K562 (cell line): ENCODE measurements around the gene KHDC1. TPM values are rescaled to one million over a fixed set of nuclear protein-coding genes. Genes with fewer than 3 reads are reported as not detected.

Experiments
- ATAC-seq: fragments of 200-7000 bp; cut with Tn5 transposase; 3 replicates; pipeline ENCODE4 v1.9.1; 2020; ENCODE audit warnings: moderate library complexity
- BruUV-seq: library from RNA; stranded (reverse); fragments of 400-500 nt; replicated peaks from 2 replicates; lab custom pipeline; 2021; lab: Mats Ljungman, UMichigan
- CTCF ChIA-PET: fragments of 300-600 bp; formaldehyde crosslinking; extraction: SDS; loops from one replicate; lab custom pipeline; 2021; ENCODE audit warnings: low intra/inter-chr PET ratio; lab: Yijun Ruan, JAX
- POLR2A ChIA-PET: fragments of 300-600, 350-650 bp; sonication (Branson Sonifier 250); formaldehyde crosslinking; extraction: SDS; loops from one replicate; lab custom pipeline; 2021; ENCODE audit warnings: antibody characterized with exemption, inconsistent platforms; lab: Yijun Ruan, JAX
- DNase-seq, 4 experiments: peaks; one replicate each; pipeline versions ENCODE4 v3.0.0 to v3.0.0-alpha.2; 2011 to 2018; ENCODE audit warnings: low spot score in 3 of 4, mixed read lengths in 3 of 4; ENCODE audit errors: extremely low read depth in 1 of 4
- FAIRE-seq: peaks from 2 replicates; lab custom pipeline; 2011; peaks lifted over from hg19 to GRCh38; lab: Jason Lieb, UNC
- H2AFZ ChIP-seq: 2 replicates; pipeline ENCODE4 v1.6.0; 2011; ENCODE audit warnings: low read depth, low read length, control low read depth, inconsistent platforms
- H3K27ac ChIP-seq: fragments of 200-600 bp; 3 replicates; pipeline ENCODE4 v1.8.0; 2011; ENCODE audit warnings: low read depth, mild to moderate bottlenecking, control low read depth, inconsistent platforms, low read length, moderate library complexity, mixed read lengths; ENCODE audit errors: extremely low read depth
- H3K27me3 ChIP-seq, 2 experiments: fragments of 300-600 bp in 1 of 2; 2 replicates in 1 of 2; 3 replicates in 1 of 2; pipeline versions ENCODE4 v1.6.0 to v1.8.0; 2011; ENCODE audit warnings: inconsistent platforms in 2 of 2, low read length in 2 of 2, mild to moderate bottlenecking in 1 of 2, mixed read lengths in 1 of 2, moderate library complexity in 1 of 2; ENCODE audit not compliant: control insufficient read depth in 2 of 2, insufficient read depth in 2 of 2
- H3K36me3 ChIP-seq: fragments of 300-600 bp; 3 replicates; pipeline ENCODE4 v1.8.0; 2011; ENCODE audit warnings: mild to moderate bottlenecking, low read length, inconsistent platforms; ENCODE audit not compliant: control insufficient read depth, insufficient read depth
- H3K4me1 ChIP-seq, 2 experiments: fragments of 200-600 bp in 1 of 2; replicated peaks in 1 of 2; 2 replicates in 1 of 2; 3 replicates in 1 of 2; pipeline versions ENCODE4 v1.5.1 to v1.8.0; 2011; ENCODE audit warnings: inconsistent platforms in 2 of 2, low read length in 2 of 2, mild to moderate bottlenecking in 1 of 2, mixed read lengths in 1 of 2, moderate library complexity in 1 of 2; ENCODE audit not compliant: control insufficient read depth in 2 of 2, insufficient read depth in 2 of 2
- H3K4me2 ChIP-seq: 2 replicates; pipeline ENCODE4 v1.6.1; 2011; ENCODE audit warnings: low read length, control low read depth, inconsistent platforms, mixed read lengths; ENCODE audit not compliant: insufficient read depth
- H3K4me3 ChIP-seq: fragments of 200-600 bp; sonication (generic), shearing (Covaris generic); 2 replicates; pipeline ENCODE4 v1.5.1; 2016; ENCODE audit warnings: control low read depth, inconsistent platforms
- H3K79me2 ChIP-seq: fragments of 200-600 bp; 3 replicates; pipeline ENCODE4 v1.8.0; 2011; ENCODE audit warnings: low read length, inconsistent platforms; ENCODE audit not compliant: control insufficient read depth, insufficient read depth
- H3K9ac ChIP-seq, 2 experiments: 2 replicates each; pipeline versions ENCODE4 v1.6.0 to v1.6.1; 2011; ENCODE audit warnings: low read depth in 2 of 2, low read length in 2 of 2, control low read depth in 1 of 2, inconsistent platforms in 1 of 2, mild to moderate bottlenecking in 1 of 2, mixed read lengths in 1 of 2; ENCODE audit not compliant: insufficient read depth in 1 of 2
- H3K9me1 ChIP-seq: one replicate; pipeline ENCODE4 v1.6.0; 2011; ENCODE audit warnings: inconsistent platforms, mild to moderate bottlenecking, low read length, moderate library complexity; ENCODE audit not compliant: control insufficient read depth, insufficient read depth
- H3K9me3 ChIP-seq: replicated peaks from 2 replicates; pipeline ENCODE4 v1.5.1; 2011; ENCODE audit warnings: low read depth, low read length, inconsistent platforms; ENCODE audit not compliant: control insufficient read depth, insufficient read depth
- H4K20me1 ChIP-seq: replicated peaks from 2 replicates; pipeline ENCODE4 v1.6.1; 2011; ENCODE audit warnings: low read length, inconsistent platforms, mixed read lengths; ENCODE audit not compliant: control insufficient read depth, insufficient read depth
- BRD9 ChIP-seq: fragments of 450-650 bp; IDR thresholded peaks from 2 replicates; pipeline ENCODE4 v1.6.1; 2018; ENCODE audit warnings: low read depth; ENCODE audit not compliant: partially characterized antibody
- CAMTA2 ChIP-seq: fragments of 250-450 bp; sonication (Bioruptor Pico); conservative IDR thresholded peaks from 2 replicates; pipeline ENCODE4 v1.5.1; 2022
- DPF2 ChIP-seq: fragments of 450-650 bp; IDR thresholded peaks from 2 replicates; pipeline ENCODE4 v1.6.1; 2016
- E2F4 ChIP-seq: sonication (generic); formaldehyde crosslinking; IDR thresholded peaks from 2 replicates; pipeline ENCODE4 v1.8.0; 2022; ENCODE audit warnings: mild to moderate bottlenecking, low read depth, missing genetic modification reagents
- PCBP1 ChIP-seq: fragments of 200-400 bp; formaldehyde crosslinking; IDR thresholded peaks from 2 replicates; pipeline ENCODE4 v1.6.1; 2018; ENCODE audit warnings: mild to moderate bottlenecking, low read depth, low read length; ENCODE audit not compliant: poor library complexity, severe bottlenecking
- RBM14 ChIP-seq: fragments of 200-400 bp; formaldehyde crosslinking; IDR thresholded peaks from 2 replicates; pipeline ENCODE4 v1.6.1; 2018; ENCODE audit warnings: low read depth, mild to moderate bottlenecking, low read length, moderate library complexity, borderline replicate concordance; ENCODE audit not compliant: insufficient read depth
- SLC30A9 ChIP-seq: fragments of 250-450 bp; sonication (Bioruptor Pico); IDR thresholded peaks from 2 replicates; pipeline ENCODE4 v1.8.0; 2022; ENCODE audit warnings: mild to moderate bottlenecking, moderate library complexity
- TRIM28 ChIP-seq: fragments of 450-650 bp; IDR thresholded peaks from 2 replicates; pipeline ENCODE4 v1.6.1; 2017
- ZNF184 ChIP-seq: sonication (generic); formaldehyde crosslinking; IDR thresholded peaks from 2 replicates; pipeline ENCODE4 v1.5.0; 2020; ENCODE audit warnings: missing genetic modification reagents
- ZNF583 ChIP-seq: fragments of 250-450 bp; sonication (Bioruptor Pico); IDR thresholded peaks from 2 replicates; pipeline ENCODE4 v1.4.0; 2020
- WGBS: fragments of 100-300 bp; shearing (Covaris generic); methylation state at CpG from one replicate; pipeline ENCODE4 v1.1.6; 2016; ENCODE audit warnings: low coverage, mixed read lengths; ENCODE audit not compliant: insufficient coverage; ENCODE audit errors: missing lambda C conversion rate; 5-methylcytosine and 5-hydroxymethylcytosine counted together
- in situ Hi-C: fragments of 300-500 bp; cut with MboI; formaldehyde crosslinking; loops from 4 replicates; pipeline ENCODE4 v1.15.0; 2018; ENCODE audit warnings: inconsistent platforms, mixed read lengths
- intact Hi-C: fragments of 100-400 bp; cut with micrococcal nuclease; formaldehyde crosslinking; loops from 2 replicates; pipeline ENCODE4 v1.14.2; 2022
- polyA plus RNA-seq, 8 experiments: library from polyadenylated mRNA; depleted of rRNA in 4 of 8; stranded (reverse) in 5 of 8; unstranded in 3 of 8; fragments of >200 nt; fragmentation: Nextera tagmentation in 2 of 8; fragmentation: Illumina TruSeq in 1 of 8; extraction: Ambion mirVana in 2 of 8; extraction: Trizol in 1 of 8; gene quantifications; 2 replicates each; pipeline versions ENCODE4 v1.2.1 to v1.2.3, GENCODE V29; 2011 to 2014; ENCODE audit warnings: inconsistent platforms in 1 of 8, missing spikeins in 1 of 8
- total RNA-seq, 7 experiments: library from RNA; depleted of rRNA in 6 of 7; stranded (reverse); fragments of >200 nt in 6 of 7; fragmentation: Illumina TruSeq in 2 of 7; extraction: Trizol in 2 of 7; gene quantifications; 2 replicates each; pipeline versions ENCODE4 v1.2.1 to v1.2.3, GENCODE V29; 2011 to 2021; ENCODE audit warnings: low replicate concordance in 1 of 7
- TF ChIP-seq, protein P1 (sequence below): fragments of 250-450 bp; sonication (Bioruptor Pico); IDR thresholded peaks from 2 replicates; pipeline ENCODE4 v1.8.0; 2021; ENCODE audit warnings: moderate library complexity, mild to moderate bottlenecking, inconsistent platforms
- TF ChIP-seq, protein P2 (sequence below): fragments of 250-450 bp; sonication (Bioruptor Pico); IDR thresholded peaks from 2 replicates; pipeline ENCODE4 v1.5.0; 2021

Gene KHDC1
- total and polyA plus RNA-seq, 9 of the 15 experiments (the other 6 are each of a cell fraction or from before 2014, with no cell fraction given) = 2.5 to 19.5 (median 8.0) TPM

GRCh38 chr6:73282871-73283270, 19.9 kb upstream of the KHDC1 start:
- TF ChIP-seq, protein P1, sequence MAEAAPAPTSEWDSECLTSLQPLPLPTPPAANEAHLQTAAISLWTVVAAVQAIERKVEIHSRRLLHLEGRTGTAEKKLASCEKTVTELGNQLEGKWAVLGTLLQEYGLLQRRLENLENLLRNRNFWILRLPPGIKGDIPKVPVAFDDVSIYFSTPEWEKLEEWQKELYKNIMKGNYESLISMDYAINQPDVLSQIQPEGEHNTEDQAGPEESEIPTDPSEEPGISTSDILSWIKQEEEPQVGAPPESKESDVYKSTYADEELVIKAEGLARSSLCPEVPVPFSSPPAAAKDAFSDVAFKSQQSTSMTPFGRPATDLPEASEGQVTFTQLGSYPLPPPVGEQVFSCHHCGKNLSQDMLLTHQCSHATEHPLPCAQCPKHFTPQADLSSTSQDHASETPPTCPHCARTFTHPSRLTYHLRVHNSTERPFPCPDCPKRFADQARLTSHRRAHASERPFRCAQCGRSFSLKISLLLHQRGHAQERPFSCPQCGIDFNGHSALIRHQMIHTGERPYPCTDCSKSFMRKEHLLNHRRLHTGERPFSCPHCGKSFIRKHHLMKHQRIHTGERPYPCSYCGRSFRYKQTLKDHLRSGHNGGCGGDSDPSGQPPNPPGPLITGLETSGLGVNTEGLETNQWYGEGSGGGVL = no peak
- TF ChIP-seq ZNF184 (no peak), RBM14 (no peak), PCBP1 (no peak), E2F4 (CRISPR knock-in tag) (no peak), ZNF583 (no peak), BRD9 (no peak), SLC30A9 (CRISPR knock-in tag) (no peak), DPF2 (no peak), TRIM28 (no peak), CAMTA2 (CRISPR knock-in tag) (no peak)
- TF ChIP-seq, protein P2, sequence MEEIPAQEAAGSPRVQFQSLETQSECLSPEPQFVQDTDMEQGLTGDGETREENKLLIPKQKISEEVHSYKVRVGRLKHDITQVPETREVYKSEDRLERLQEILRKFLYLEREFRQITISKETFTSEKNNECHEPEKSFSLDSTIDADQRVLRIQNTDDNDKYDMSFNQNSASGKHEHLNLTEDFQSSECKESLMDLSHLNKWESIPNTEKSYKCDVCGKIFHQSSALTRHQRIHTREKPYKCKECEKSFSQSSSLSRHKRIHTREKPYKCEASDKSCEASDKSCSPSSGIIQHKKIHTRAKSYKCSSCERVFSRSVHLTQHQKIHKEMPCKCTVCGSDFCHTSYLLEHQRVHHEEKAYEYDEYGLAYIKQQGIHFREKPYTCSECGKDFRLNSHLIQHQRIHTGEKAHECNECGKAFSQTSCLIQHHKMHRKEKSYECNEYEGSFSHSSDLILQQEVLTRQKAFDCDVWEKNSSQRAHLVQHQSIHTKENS (CRISPR knock-in tag) = no peak
- Histone ChIP-seq H4K20me1 (peaks cover 4% of the 10 kb centered on the region), H3K4me2 (no peak overlapping the region), H3K4me3 (no peak overlapping the region), H3K9me1 (no peaks in the 10 kb centered on the region), H3K27ac (no peak overlapping the region), H2AFZ (no peak overlapping the region), H3K79me2 (no peaks in the 10 kb centered on the region), H3K9me3 (no peaks in the 10 kb centered on the region), H3K4me1 (peaks cover 3 to 10% of the 10 kb centered on the region in 2 experiments), H3K27me3 (no peaks in the 10 kb centered on the region), H3K9ac (no peak overlapping the region), H3K36me3 (peaks cover 17% of the 10 kb centered on the region; the same call in 1 of the 3 replicates)
- 54% methylated on average over 5 of the region's 5 CpGs for WGBS
- POLR2A ChIA-PET = interaction anchor here (0.7 to 1.4 kb wide), 3 partner anchors 10 to 1035 kb away, joined by 3 to 4 read pairs (median 3); no protein-coding TSS in a partner anchor
- intact Hi-C loops (no loop called here), in situ Hi-C loops (no loop called here)
- ATAC-seq (no peak), FAIRE-seq (no peak), DNase-seq (no peak)
- CTCF ChIA-PET = no interaction called here
- no TSS peak for BruUV-seq
